Heart left ventricle (tissue), 13 donors: Measurements from ENCODE around the gene LILRA1.

Experiments
- CTCF ChIP-seq, 12 donors: fragments of 200-600 bp; sonication (generic) in 4 of 12; IDR thresholded peaks; one replicate each; pipeline versions ENCODE4 v1.5.0 to v1.8.0; 2018 to 2022; ENCODE audit warnings: antibody characterized with exemption in 12 of 12, mild to moderate bottlenecking in 5 of 12
- POLR2A ChIP-seq, 2 donors: fragments of 450-650 bp; IDR thresholded peaks; one replicate each; pipeline ENCODE4 v1.6.1; 2017; ENCODE audit warnings: antibody characterized with exemption in 2 of 2, mild to moderate bottlenecking in 2 of 2, moderate library complexity in 2 of 2
- donor health status: ischemic (EF 13 %, LVEDD 7.1; RV severe dilation, severe dysfunction).
- donor health status: DM: no; HTN: yes; CAD: no.
- donor health status: DM: no; HTN: no; CAD: no.
- donor health status: ischemic (EF 25% LVEDD 6.9; RV normal size, moderate dysfunction).
- donor health status: ischemic (EF 25% LVEDD 5.7; RV mildly dilated, moderate dysfunction).
- donor health status: ischemic (EF 35%, LVEDD 5.7; RV mildly dilated, moderate dysfunction).
- donor health status: nonischemic (EF 11% LVEDD 7.7; RV severe dilation, severe dysfunction).
- donor health status: DM: yes; HTN: yes; CAD: no.
- donor health status: PGD.
- donor health status: ischemic (EF 29% LVEDD 5.4; RV normal size, mild dysfunction).
- donor health status: nonischemic (EF 23%, LVEDD 6.1; RV moderate dilation, normal function).

GRCh38 chr19:54551293-54551692, 42.1 kb upstream of the LILRA1 start:
- no peak for TF ChIP-seq POLR2A (IDR thresholded peaks at IDR 0.05)
- TF ChIP-seq CTCF (IDR thresholded peaks at IDR 0.05) = no peak
